Measurements from ENCODE around the gene ARPC4. TPM values are rescaled to one million over a fixed set of nuclear protein-coding genes. Genes with fewer than 3 reads are reported as not detected.

The ARPC4 gene
- total and polyA plus RNA-seq, 2 donors (not counting 3 experiments of a cell fraction or from before 2014, with no cell fraction given), result 181 to 197 TPM

- no peak overlapping the region for H3K27ac ChIP-seq (ENCODE audit: insufficient read depth, low read depth, low read length)
- no peak overlapping the region for H3K4me3 ChIP-seq (replicated peaks in 1 of 3; ENCODE audit: insufficient read depth in 1 of 3, low read depth in 1 of 3, low read length in 3 of 3)
- intact Hi-C loops (cut with micrococcal nuclease) (loop anchor here (10.0 kb wide), 1 partner anchor 302 kb away; no protein-coding TSS in a partner anchor), dilution Hi-C loops (cut with MboI; ENCODE audit: extremely low pct_ligation_motif_present, low sequenced_read_pairs) (no loop called here)
- FAIRE-seq, result no peak
- H3K27me3 ChIP-seq (ENCODE audit: control insufficient read depth in 2 of 2, insufficient read depth in 2 of 2, low read length in 2 of 2), result no peaks in the 10 kb centered on the region
- POLR2A ChIA-PET, result no interaction called here
- H3K9ac ChIP-seq (replicated peaks; ENCODE audit: extremely low read depth, insufficient read depth, low read length), result no peak overlapping the region
- TF ChIP-seq FOS (IDR thresholded peaks at IDR 0.05; ENCODE audit: borderline replicate concordance, insufficient read depth, low read length), result no peak
- TF ChIP-seq MAX (IDR thresholded peaks at IDR 0.05; ENCODE audit: insufficient read depth, insufficient read length), result no peak
- no peak for TF ChIP-seq MYC (IDR thresholded peaks at IDR 0.05; ENCODE audit: low read depth, low read length)
- TF ChIP-seq POLR2A (IDR thresholded peaks at IDR 0.05; ENCODE audit: low read depth, low read length), result no peak
- TF ChIP-seq POLR2AphosphoS5 (IDR thresholded peaks at IDR 0.05; ENCODE audit: insufficient read depth, low read depth, low read length), result no peak
- TF ChIP-seq JUN (IDR thresholded peaks at IDR 0.05; ENCODE audit: borderline replicate concordance, insufficient read depth, insufficient read length, low read depth), result no peak
- no peak for TF ChIP-seq EZH2 (IDR thresholded peaks at IDR 0.05; ENCODE audit: borderline replicate concordance, low read depth, low read length, severe bottlenecking)
- TF ChIP-seq GATA2 (IDR thresholded peaks at IDR 0.05; ENCODE audit: insufficient read depth, insufficient read length, low read depth, low read length), result no peak
- TF ChIP-seq CTCF (IDR thresholded peaks at IDR 0.05; ENCODE audit: extremely low read depth in 1 of 2, insufficient read depth in 1 of 2, low read depth in 1 of 2, low read length in 2 of 2), result no peak
- no peak overlapping the region for H2AFZ ChIP-seq (ENCODE audit: low read depth, low read length)
- no peaks in the 10 kb centered on the region for H3K9me3 ChIP-seq (replicated peaks; ENCODE audit: control insufficient read depth, insufficient read depth, low read length)
- H3K79me2 ChIP-seq (ENCODE audit: control insufficient read depth, insufficient read depth, low read length), result no peaks in the 10 kb centered on the region
- no peak for DNase-seq (ENCODE audit: low read depth, low spot score)
- CTCF ChIA-PET, result interaction anchor here (2.8 kb wide), 1 partner anchor 140 kb away, joined by 12 read pairs; no protein-coding TSS in a partner anchor
- H3K36me3 ChIP-seq (ENCODE audit: control insufficient read depth in 2 of 2, extremely low read depth in 1 of 2, insufficient read depth in 2 of 2, low read length in 2 of 2), result peaks cover 20 to 38% of the 10 kb centered on the region in 2 experiments
- TSS peak; percentile 72 for BruUV-seq (replicated peaks)
- H4K20me1 ChIP-seq (replicated peaks; ENCODE audit: control insufficient read depth, extremely low read depth, insufficient read depth, low read length), result no peaks in the 10 kb centered on the region
- H3K4me2 ChIP-seq (ENCODE audit: insufficient read depth, low read length), result no peak overlapping the region
- H3K4me1 ChIP-seq (ENCODE audit: control insufficient read depth, extremely low read depth, insufficient read depth, low read length), result peaks cover 12% of the 10 kb centered on the region
- no peaks in the 10 kb centered on the region for H3K9me1 ChIP-seq (replicated peaks; ENCODE audit: control insufficient read depth, extremely low read depth, insufficient read depth, low read length)
Observed at GRCh38 chr3:9806688-9807589, 14.1 kb downstream of the ARPC4 start.
